CMK (cell line): ENCODE results near the gene CBLC.
A peak's percentile ranks its signal among the peaks of the same experiment; 100 is the strongest.

Experiments used
- DNase-seq: peaks from one replicate; pipeline ENCODE4 v3.0.0-alpha.2; 2010; ENCODE audit warnings: low read depth

Gene CBLC

GRCh38 chr19:44777715-44778347 is at the start of gene CBLC:
Gene CBLC, plus strand, starts transcription at chr19:44777890. Its CDS starts 42 bp downstream, at chr19:44777932.
- DNase-seq: no peak

GRCh38 chr19:44728178-44728577 is 49.5 kb upstream of the CBLC start:
- no peak for DNase-seq

- no peak for DNase-seq
These were observed 48.1 kb upstream of the CBLC start for GRCh38 chr19:44729516-44730033.

DNA sequence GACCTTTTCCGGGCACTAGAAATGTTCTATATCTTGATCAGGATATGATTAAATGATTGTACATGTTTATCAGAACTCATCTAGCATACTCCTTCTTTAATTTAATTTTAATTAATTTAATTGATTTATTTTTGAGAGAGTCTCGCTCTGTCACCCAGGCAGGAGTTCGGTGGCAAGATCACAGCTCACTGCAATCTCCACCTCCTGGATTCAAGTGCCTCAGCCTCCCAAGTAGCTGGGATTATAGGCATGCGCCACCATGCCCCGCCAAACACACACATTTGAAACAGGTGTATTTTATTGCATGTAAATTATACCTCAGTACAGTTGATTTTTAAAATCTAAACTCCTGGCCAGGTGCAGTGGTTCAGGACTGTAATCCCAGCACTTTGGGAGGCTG is 46.6 kb upstream of the CBLC start:
- no peak for DNase-seq

- no peak for DNase-seq
These were observed 46.1 kb upstream of the CBLC start for GRCh38 chr19:44731622-44732021.

GRCh38 chr19:44732235-44733014 is 45.3 kb upstream of the CBLC start:
- DNase-seq: no peak

- no peak for DNase-seq
These were observed 43.3 kb upstream of the CBLC start for GRCh38 chr19:44734357-44734756.

DNA sequence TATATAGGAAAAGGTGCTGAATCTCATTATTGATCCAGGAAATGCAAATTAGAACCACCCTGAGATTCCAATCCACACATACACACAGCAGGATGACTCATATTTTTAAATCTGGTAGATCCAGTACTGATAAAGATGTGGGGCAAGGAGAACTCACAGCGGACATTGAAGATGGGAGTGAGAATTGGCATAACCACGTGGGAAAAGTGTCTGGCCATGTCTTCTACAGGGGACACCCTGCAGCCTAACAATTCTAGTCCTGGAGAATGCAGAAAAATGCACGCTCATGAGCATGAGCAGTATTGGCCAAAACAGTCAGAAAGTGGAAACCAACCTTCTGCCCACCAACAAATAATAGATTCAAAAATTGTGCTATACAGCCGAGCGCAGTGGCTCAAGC is 42.7 kb upstream of the CBLC start:
- DNase-seq: no peak

- DNase-seq: no peak
These were observed 40.2 kb upstream of the CBLC start for GRCh38 chr19:44737238-44738071.

DNA sequence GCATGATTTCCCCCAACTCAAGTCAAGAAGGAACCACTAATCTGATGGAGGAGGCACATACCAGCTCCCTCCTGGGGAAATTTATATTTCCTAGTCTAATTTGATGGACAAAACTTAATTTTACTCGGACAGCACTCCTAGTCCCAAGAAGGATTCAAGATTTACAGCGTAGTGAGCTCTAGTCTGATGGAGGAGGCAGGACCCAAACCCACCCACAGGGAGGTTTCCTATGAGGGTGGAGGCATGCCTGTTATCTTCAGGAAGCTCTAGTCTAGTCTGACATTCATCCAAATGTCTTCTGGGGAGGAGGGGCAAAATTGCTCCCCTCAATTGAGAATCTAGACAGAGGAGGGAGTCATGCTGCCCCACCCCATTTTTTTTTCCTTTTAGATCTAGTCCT is 39.6 kb upstream of the CBLC start:
- no peak for DNase-seq

DNA sequence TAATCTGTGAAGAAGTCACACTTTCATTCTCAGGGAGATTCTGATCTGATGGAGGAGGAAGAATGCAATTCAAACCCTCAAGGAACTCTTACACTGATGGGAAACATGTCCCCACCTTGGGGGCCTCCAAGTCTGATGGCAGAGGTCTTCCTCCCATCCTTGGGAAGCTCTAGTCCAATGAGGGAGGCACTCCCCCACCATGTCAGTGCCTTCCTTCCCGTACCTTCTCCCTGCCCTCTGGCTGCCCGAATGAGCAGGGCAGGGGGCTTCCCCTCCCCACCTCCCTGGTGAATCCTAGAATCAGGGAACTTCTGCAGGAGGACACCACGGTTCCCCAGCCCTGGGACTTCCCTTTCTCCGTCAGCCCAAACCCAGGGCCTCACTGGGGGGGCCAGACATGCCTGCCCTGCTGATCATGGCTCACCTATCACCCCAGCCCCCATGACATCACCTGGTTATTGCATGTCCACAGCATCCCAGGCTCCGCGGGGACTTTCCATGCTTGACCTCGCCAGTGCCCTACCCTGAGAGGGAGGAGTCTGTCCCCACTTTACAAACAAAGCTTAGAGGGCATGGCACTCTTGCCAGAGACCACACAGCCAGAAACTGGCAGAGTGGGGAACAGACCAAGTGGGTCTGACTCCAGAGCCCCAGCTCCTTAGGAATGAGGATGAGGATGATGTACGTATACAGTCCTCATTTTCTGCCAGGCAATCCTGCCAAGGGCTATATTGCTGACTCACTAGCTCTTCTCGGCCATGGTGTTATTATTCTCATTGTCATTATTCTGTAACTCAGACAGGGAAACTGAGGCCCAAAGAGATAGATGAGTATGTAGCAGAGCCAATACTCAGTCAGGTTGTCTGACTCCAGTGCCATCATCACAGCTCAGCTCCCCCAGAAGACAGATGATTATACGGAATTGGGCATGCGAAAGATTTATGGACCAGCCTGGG is 38.8 kb upstream of the CBLC start:
- DNase-seq: no peak

DNA sequence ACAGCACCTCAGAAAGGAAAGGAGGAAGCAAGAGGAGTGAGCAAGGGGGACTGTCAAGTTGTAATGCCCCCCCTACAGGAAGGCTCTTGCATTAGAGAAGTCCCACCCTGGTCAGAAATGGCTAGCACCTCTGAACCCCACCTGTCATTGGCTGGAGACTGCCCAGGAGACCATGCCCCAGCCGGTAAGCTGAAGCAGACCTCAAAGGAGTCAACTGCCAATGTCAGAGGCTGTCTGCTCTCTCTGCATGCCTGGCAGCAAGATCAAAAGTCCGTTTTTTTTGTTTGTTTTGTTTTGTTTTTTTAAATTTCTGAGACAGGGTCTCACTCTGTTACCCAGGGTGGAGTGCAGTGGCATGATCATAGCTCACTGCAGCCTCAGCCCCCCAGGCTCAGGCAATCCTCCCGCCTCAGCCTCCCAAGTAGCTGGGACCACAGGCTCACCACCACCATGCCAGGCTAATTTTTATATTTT is 37.3 kb upstream of the CBLC start:
- no peak for DNase-seq

DNA sequence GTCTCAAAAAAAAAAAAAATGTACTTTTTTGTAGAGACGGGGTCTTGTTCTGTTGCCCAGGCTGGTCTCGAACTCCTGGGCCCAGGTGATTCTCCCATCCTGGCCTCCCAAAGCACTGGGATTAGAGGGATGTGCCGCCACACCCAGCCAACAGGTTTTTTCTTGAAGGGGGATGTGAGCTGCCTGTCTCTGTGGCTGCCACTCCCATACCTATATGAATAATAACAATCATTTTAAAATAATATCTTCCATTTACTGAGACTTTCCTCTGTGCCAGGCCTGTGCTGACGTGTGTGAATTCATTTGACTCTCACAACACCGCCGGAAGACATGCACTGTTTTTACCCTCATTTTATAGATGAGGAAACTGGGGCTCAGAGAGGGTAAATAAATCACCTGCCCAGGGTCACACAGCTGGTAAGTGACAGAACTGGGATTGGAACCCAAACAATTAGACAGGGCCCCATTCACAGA is 36.4 kb upstream of the CBLC start:
- DNase-seq: no peak

- peak; percentile 74 for DNase-seq
These were observed 35.8 kb upstream of the CBLC start for GRCh38 chr19:44741841-44742329.

DNA sequence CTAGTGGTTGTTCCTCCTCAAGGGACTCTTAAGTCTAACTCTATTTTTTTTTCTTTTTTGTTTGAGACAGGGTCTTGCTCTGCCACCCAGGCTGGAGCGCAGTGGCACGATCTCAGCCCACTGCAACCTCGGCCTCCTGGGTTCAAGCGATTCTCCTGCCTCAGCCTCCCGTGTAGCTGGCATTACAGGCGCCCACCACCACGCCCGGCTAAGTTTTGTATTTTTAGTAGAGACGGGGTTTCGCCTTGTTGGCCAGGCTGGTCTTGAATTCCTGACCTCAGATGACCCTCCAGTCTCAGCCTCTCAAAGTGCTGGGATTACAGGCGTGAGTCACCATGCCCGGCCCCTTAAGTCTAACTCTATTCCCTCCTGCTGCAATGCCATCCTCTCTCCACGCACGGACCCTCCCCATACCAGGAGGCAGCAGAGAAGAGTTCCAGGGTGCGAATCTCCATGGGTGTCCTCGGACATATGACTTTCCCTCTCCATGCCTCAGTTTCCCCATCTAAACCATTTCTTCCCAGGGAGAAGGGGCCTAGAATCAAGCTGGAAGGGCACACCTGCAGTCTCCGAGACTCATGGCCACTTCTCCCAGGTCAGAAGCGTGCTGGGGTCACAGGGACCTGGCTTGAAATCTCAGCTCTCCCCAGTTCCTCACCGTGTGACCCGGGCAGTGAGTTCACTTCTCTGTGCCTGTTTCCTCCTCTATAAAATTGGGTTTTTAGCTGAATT is 35.2 kb upstream of the CBLC start:
- no peak for DNase-seq

DNA sequence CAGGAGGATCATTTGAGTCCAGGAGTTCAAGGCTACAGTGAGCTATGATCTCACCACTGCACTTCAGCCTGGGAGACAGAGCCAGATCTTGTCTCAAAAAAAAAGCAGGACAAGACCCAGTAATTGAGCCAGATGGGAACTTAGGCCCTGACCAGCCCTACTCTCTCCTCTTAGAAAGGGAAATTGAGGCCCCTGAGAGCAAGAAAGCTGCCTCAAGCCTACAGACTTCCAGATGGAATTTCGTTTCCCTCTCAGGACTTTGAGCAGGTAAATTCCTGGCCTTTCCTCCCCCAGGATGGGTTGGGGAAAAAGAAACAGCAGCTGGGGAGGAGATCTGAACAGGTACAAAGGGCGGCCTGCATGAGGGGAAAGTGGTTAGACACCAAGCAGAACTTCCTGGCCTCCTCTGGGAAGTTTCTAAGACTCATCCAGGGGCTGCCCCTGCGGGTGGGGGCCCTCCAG is 32.8 kb upstream of the CBLC start:
- DNase-seq: no peak

- DNase-seq: no peak
These were observed 32.3 kb upstream of the CBLC start for GRCh38 chr19:44745341-44745831.

- no peak for DNase-seq
These were observed 31.6 kb upstream of the CBLC start for GRCh38 chr19:44745887-44746600.

- no peak for DNase-seq
These were observed 31.1 kb upstream of the CBLC start for GRCh38 chr19:44746616-44746945.
